GM15510 (cell line): Measurements from ENCODE around the gene PRSS33.

Source experiments
- POLR2A ChIP-seq: IDR thresholded peaks from 3 replicates; pipeline ENCODE4 v1.6.1; 2011; ENCODE audit warnings: borderline replicate concordance; ENCODE audit not compliant: insufficient read length; ENCODE audit errors: extremely low read depth

The PRSS33 gene

DNA sequence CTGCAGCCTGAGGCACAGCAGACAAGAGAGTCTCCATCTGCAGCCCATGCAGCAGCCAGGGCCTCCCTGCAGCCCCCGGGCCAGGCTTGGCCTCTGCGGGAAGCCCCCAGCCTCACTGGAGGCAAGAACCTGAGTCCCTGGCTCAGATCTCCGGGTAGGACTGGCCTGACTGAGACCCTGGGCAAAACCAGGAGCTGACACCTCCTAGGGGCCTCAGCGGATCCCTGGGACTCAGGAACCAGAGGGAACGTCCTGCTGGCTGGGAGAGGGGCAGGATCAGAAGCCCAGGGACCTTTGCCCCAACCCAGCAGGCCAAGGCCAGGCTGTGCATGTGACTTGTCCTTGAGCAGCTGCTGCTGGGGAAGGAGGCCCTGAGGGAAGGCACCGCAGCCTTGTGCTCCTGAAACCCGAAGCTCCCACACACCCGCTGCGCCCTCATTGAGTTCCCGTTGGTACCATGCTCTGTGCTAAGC, 28.0 kb upstream of the PRSS33 start:
- TF ChIP-seq POLR2A: no peak

DNA sequence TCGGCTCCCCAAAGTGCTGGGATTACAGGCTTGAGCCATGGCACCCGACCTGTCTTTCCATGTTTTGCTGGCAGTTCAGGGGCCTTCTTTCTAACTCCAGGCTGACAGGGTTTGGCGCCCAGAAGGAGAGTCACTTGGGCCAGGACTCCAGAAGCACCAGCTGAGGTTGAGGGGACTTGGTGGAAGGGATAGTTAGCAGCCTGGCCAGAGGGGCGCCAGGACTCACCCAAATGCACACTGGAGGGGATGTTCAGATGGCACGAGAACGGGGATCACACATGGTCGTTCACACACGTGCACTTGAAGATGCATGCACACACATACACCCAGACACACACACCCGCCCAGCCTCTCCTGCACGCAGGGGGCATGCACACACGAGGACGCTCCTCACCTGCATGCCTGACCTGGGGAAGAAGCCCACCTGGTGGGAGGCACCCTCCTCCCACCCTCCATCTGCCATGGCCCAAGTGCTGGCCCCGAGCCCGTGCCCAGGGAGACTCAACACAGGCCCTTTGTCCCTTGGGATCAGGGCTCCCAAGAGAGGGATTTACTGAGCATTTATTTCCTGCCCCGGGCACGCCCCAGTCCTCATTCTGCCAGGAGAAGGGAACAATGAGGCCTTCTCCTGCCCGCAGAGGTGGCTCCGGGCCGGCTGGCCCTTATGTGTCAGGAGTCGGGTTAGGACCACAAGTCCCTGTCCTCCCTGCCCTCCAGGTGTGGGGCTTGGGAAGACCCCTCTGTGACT, 27.4 kb upstream of the PRSS33 start:
- TF ChIP-seq POLR2A: no peak

- TF ChIP-seq POLR2A: no peak
Measured at GRCh38 chr16:2813771-2814221, 26.4 kb upstream of the PRSS33 start.

GRCh38 chr16:2811703-2812471, 24.5 kb upstream of the PRSS33 start:
- TF ChIP-seq POLR2A: no peak

DNA sequence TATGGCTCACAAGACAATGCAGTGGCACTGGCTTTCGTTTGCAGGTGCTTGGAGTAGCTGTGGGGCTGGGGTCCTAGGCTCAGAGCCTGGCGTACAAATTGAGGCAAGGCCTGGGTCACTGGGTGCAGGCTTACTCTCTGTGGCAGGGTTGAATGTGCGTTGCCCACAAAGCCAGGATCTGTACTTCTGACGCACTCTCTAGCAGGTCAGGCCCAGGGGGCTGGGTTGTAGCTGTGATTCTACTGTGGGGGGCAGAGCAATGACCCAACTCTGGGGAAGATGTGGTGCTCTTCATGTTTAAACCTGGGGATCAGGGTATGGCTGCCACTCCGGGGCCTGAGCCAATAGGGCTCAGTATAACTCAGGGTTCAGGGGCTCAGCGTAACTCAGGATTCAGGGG, 23.3 kb upstream of the PRSS33 start:
- no peak for TF ChIP-seq POLR2A

DNA sequence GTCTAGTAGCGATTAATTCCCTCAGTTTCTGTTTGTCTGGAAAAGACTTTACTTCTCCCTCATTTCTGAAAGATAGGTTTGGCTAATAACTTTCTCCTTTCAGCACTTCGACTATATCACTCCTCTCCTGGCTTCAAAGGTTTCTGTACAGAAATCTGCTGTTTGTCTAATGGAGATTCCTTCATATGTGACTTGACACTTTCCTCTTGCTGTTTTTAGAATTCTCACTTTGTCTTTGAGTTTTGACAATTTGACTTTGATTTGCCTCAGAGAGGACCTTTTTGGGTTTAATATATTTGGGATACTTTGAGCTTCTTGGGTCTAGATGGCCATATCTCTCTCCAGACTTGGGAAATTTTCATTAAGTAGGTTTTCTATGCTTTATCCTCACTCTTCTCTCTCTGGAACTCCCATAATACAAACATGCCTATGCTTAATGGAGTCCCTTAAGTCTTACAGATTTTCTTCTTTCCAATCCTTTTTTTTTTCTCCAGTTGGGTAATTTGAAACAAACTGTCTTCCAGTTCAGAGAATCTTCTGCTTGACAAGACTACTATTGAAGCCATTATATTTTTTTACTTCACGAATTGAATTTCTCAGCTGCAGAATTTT, 21.9 kb upstream of the PRSS33 start:
- TF ChIP-seq POLR2A: no peak

DNA sequence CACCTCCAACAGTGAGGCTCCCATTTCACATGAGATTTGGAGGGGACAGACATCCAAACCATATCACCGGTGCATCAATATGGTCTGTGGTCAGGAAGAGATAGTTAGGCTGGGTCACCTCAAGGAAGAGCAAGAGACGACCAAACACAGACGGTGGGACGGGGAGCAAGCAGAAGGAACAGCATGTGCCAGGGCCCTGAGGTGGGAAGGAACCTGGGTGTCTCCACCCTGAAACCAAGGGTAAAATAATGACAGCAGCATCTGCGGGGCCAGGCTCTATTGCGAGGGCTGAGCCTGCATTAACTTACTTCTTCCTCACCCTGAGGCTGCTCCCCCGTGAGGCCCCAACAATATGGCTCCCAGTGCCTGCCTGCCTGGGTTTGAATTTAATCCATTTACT, 20.8 kb upstream of the PRSS33 start:
- TF ChIP-seq POLR2A: no peak

DNA sequence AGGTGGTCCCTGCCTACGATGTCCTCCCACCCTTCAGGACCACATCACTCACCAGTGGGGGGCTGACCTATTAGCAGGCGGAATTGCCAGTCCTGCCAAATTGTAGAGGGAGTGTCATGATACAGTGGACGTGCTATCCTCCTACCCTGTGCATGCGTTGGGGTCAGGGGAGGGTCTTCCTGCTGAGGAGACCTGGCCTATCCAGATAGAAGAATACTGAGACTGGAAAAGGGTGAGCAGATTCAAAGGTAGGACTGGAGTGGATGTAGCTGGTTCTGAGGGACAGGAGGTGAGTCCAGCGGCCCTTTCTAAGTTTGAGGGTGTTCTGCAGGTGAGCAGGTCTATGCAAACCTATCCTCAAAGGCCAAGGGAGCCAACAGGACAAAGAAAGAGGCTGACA, 18.9 kb upstream of the PRSS33 start:
- no peak for TF ChIP-seq POLR2A

- TF ChIP-seq POLR2A: no peak
Measured at GRCh38 chr16:2804728-2805127, 17.4 kb upstream of the PRSS33 start.

DNA sequence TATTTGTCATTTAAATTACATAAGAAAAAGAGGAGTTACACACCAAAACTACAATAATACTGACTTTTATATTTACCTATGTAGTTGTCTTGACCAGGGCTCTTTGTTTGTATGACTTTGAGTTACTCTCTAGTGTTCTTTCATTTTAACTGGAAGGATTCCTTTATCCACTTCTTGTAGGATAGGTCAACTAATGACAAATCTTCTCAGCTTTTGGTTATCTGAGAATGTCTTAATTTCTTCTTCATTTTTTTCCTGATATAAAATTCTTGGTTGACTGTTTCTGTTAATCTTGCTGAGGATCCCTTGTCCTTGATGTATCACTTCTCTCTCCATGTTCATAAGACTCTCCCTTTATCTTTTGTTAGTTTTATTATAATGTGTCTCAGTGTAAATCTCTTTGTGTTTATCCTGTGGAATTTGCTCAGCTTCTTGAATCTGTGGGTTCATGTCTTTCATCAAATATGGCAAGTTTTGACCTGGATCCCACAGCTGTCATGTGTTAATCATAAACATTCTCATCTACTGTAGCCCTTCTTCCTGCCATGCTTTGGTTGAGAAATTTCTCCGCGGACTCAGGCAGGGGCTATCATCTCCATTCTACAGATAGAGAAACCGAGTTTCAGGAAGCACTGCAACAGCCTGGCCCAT, 16.3 kb upstream of the PRSS33 start:
- no peak for TF ChIP-seq POLR2A

DNA sequence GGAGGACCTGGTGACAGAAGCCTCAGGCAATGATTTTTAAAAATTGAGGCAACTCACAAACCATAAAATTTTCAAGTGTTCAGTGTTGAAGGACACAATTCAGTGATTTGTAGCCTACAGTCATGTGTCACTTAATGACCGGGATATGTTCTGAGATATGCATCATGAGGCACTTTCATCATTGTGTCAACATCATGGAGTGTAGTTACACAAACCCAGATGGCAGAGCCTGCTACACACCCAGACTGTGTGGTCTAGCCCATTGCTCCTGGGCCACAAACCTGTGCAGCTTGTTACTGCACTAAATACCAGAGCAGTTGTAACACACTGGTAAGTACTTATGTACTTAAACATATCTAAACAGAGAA, 12.5 kb upstream of the PRSS33 start:
- no peak for TF ChIP-seq POLR2A

GRCh38 chr16:2799205-2799858, 12.0 kb upstream of the PRSS33 start:
- no peak for TF ChIP-seq POLR2A

DNA sequence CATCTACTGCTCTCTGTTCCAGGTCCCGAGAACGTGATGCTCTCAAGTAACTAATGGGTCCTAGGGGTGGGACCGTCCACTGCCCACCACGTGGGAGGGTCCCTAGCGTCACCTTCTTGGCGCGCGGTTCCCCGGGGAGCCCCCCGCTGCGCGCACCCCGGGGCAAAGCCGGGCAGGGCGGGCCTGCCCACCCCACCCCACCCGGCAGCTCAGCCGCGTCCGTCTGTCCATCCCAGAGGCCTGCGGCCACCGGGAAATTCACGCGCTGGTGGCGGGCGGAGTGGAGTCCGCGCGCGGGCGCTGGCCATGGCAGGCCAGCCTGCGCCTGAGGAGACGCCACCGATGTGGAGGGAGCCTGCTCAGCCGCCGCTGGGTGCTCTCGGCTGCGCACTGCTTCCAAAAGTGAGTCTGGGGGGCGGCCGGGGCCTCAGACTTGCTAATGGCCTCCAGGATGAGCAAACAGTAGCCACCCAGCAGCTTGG, 11.4 kb upstream of the PRSS33 start:
- no peak for TF ChIP-seq POLR2A

DNA sequence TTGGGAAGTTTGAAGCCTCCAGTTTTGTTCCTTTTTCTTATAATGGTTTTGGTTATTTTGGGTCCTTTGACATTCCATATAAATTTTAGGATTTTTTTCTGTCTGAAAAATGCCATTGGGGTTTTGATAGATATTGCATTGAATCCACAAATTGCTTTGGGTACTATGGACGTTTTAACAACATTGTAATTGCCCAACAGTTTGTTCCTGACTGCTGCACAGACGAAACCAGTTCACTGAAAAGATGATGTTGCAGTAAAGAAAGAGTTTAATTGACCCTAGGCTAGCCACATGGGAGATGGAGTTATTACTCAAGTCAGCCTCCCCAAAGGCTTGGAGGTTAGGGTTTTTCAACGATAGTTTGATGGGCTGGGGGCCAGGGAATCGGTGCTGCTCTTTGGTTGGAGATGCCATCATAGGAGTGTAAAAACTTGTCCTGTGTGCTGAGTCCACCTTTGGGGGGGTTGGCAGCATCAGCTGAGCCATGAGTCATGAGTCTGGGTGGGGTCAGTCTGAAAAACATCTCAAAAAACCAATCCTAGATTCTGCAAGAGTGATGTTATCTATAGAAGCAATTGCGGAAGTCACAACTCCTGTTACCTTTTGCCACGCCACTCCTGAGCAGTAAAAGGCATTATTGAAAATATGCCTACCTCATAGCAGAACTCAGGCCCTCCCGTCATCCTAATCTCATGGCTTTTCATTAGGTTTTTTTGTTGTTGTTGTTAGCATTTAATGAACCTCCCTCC, 8.2 kb upstream of the PRSS33 start:
- no peak for TF ChIP-seq POLR2A
